Thyroid gland (tissue), 4 donors: Measurements from ENCODE around the gene MAD1L1. TPM values are rescaled to one million over a fixed set of nuclear protein-coding genes. Genes with fewer than 3 reads are reported as not detected.
"Not testable (repeated sequence)": the region's sequence is repeated elsewhere in the genome, so short reads cannot be mapped to it uniquely, and the experiment has no call there.

Experiments used
- DNase-seq, 2 donors: peaks; one replicate each; pipeline ENCODE4 v3.0.0-alpha.2; 2019
- H3K27ac ChIP-seq, 3 donors: fragments of 200-600 bp; sonication (generic); 1 replicate in 2 of 3; 2 replicates in 1 of 3; pipeline ENCODE4 v1.5.1; 2016 to 2019; ENCODE audit warnings: mild to moderate bottlenecking in 1 of 3, moderate library complexity in 1 of 3
- H3K27me3 ChIP-seq: fragments of 200-600 bp; sonication (generic); one replicate; pipeline ENCODE4 v1.5.1; 2019
- H3K36me3 ChIP-seq, 2 donors: fragments of 200-600 bp; sonication (generic); one replicate each; pipeline ENCODE4 v1.5.1; 2016 to 2019
- H3K4me1 ChIP-seq, 2 donors: fragments of 200-600 bp; sonication (generic); one replicate each; pipeline ENCODE4 v1.5.1; 2017 to 2019
- H3K4me3 ChIP-seq, 3 donors: fragments of 200-600 bp; sonication (generic); replicated peaks in 1 of 3; 1 replicate in 2 of 3; 2 replicates in 1 of 3; pipeline ENCODE4 v1.5.1; 2016; ENCODE audit warnings: mild to moderate bottlenecking in 1 of 3
- H3K9me3 ChIP-seq: fragments of 200-600 bp; sonication (generic); one replicate; pipeline ENCODE4 v1.5.1; 2017
- CTCF ChIP-seq, 6 experiments: fragments of 200-600 bp in 3 of 6; fragments of 450-650 bp in 3 of 6; sonication (generic) in 3 of 6; IDR thresholded peaks; one replicate each; pipeline ENCODE4 v1.5.1; 2016 to 2019; ENCODE audit warnings: antibody characterized with exemption in 6 of 6, mild to moderate bottlenecking in 2 of 6, inconsistent platforms in 1 of 6, moderate library complexity in 1 of 6
- POLR2A ChIP-seq, 2 donors: fragments of 450-650 bp; IDR thresholded peaks; one replicate each; pipeline ENCODE4 v1.6.1; 2017; ENCODE audit warnings: antibody characterized with exemption in 2 of 2, mild to moderate bottlenecking in 2 of 2, moderate library complexity in 1 of 2
- WGBS, 2 donors: methylation state at CpG; one replicate each; pipeline ENCODE4 v1.1.5; 2017; 5-methylcytosine and 5-hydroxymethylcytosine counted together
- intact Hi-C: fragments of 100-400 bp; cut with DNase I; formaldehyde crosslinking; loops from one replicate; pipeline ENCODE4 v1.15.1; 2023
- total RNA-seq, 4 donors: library from RNA; depleted of rRNA; stranded (reverse); fragments of >200 nt; gene quantifications; one replicate each; pipeline ENCODE4 v1.2.3, GENCODE V29; 2016

MAD1L1 gene
- total RNA-seq, 4 donors from 2014 or later: 27.4 to 38.6 (median 33.9) TPM

- WGBS, 2 donors: 60 to 78% methylated on average over 7 to 11 of the region's 11 CpGs
- DNase-seq: no peak
- TF ChIP-seq POLR2A (IDR thresholded peaks at IDR 0.05) (no peak), CTCF (IDR thresholded peaks at IDR 0.05) (no peak)
- intact Hi-C loops: no loop called here
- Histone ChIP-seq H3K27me3 (no peaks in the 10 kb centered on the region), H3K27ac (no peak overlapping the region), H3K4me1 (no peaks in the 10 kb centered on the region), H3K9me3 (no peaks in the 10 kb centered on the region), H3K36me3 (no peaks in the 10 kb centered on the region), H3K4me3 (no peak overlapping the region)
Observed at GRCh38 chr7:1843921-1844335, 388.8 kb downstream of the MAD1L1 start.

GRCh38 chr7:1843271-1843861, 389.4 kb downstream of the MAD1L1 start:
- peak in 1 of 2 donors; percentile 16 for DNase-seq
- H3K36me3 ChIP-seq: no peaks in the 10 kb centered on the region
- 47 to 58% methylated on average over 17 to 26 of the region's 26 CpGs for WGBS, 2 donors

GRCh38 chr7:1842321-1843221, 390.2 kb downstream of the MAD1L1 start:
- Histone ChIP-seq H3K27ac (no peak overlapping the region), H3K4me1 (no peaks in the 10 kb centered on the region), H3K4me3 (no peak overlapping the region), H3K36me3 (no peaks in the 10 kb centered on the region), H3K9me3 (no peaks in the 10 kb centered on the region), H3K27me3 (no peaks in the 10 kb centered on the region)
- intact Hi-C loops: no loop called here
- 96% methylated on average over 17 to 23 of the region's 31 CpGs for WGBS, 2 donors
- TF ChIP-seq CTCF (IDR thresholded peaks at IDR 0.05) (no peak), POLR2A (IDR thresholded peaks at IDR 0.05) (no peak)
- peak in 1 of 2 donors; percentile 1 for DNase-seq

More at GRCh38 chr7:1843271-1843861, 389.4 kb downstream of the MAD1L1 start:
- TF ChIP-seq POLR2A (IDR thresholded peaks at IDR 0.05): no peak
- no peak for TF ChIP-seq CTCF (IDR thresholded peaks at IDR 0.05)
- no peaks in the 10 kb centered on the region for H3K27me3 ChIP-seq
- H3K9me3 ChIP-seq: no peaks in the 10 kb centered on the region
- intact Hi-C loops: no loop called here
- H3K4me3 ChIP-seq: no peak overlapping the region
- H3K27ac ChIP-seq: no peak overlapping the region
- H3K4me1 ChIP-seq: no peaks in the 10 kb centered on the region

GRCh38 chr7:1841286-1842021, 391.3 kb downstream of the MAD1L1 start:
- H3K4me3 ChIP-seq, H3K9me3 ChIP-seq, H3K27ac ChIP-seq, H3K36me3 ChIP-seq, H3K27me3 ChIP-seq, H3K4me1 ChIP-seq, intact Hi-C loops: not testable (repeated sequence)
- peak in 1 of 2 donors; percentile 1 for DNase-seq
- 89 to 93% methylated on average over 21 to 40 of the region's 40 CpGs for WGBS, 2 donors

- H3K27ac ChIP-seq, H3K9me3 ChIP-seq, intact Hi-C loops, H3K4me1 ChIP-seq, H3K36me3 ChIP-seq, H3K4me3 ChIP-seq, H3K27me3 ChIP-seq: not testable (repeated sequence)
- 87 to 98% methylated on average over 6 to 7 of the region's 18 CpGs for WGBS, 2 donors
- DNase-seq: peak in 1 of 2 donors; percentile 1
Observed at GRCh38 chr7:1840744-1841143, 392.0 kb downstream of the MAD1L1 start.
